ENCODE measurements around the gene PRDM9.

DNA sequence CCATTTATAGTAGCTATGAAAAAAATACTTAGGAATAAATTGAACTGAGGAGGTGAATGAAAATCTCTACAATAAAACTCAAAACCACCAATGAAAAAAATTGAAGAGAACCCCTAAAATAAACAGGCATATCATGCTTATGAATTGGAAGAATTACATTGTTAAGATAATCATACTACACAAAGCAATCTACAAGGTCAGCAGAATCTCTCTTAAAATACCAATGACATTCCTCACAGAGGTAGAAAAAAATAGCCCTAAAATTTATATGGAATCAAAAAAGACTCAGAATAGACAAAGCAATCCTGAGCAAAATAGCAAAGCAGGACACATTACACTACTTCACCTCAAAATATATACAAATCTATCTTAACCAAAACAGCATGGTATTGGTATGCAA lies 23.2 kb downstream of the PRDM9 start:
- TF ChIP-seq, protein P1, sequence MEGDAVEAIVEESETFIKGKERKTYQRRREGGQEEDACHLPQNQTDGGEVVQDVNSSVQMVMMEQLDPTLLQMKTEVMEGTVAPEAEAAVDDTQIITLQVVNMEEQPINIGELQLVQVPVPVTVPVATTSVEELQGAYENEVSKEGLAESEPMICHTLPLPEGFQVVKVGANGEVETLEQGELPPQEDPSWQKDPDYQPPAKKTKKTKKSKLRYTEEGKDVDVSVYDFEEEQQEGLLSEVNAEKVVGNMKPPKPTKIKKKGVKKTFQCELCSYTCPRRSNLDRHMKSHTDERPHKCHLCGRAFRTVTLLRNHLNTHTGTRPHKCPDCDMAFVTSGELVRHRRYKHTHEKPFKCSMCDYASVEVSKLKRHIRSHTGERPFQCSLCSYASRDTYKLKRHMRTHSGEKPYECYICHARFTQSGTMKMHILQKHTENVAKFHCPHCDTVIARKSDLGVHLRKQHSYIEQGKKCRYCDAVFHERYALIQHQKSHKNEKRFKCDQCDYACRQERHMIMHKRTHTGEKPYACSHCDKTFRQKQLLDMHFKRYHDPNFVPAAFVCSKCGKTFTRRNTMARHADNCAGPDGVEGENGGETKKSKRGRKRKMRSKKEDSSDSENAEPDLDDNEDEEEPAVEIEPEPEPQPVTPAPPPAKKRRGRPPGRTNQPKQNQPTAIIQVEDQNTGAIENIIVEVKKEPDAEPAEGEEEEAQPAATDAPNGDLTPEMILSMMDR (IDR thresholded peaks at IDR 0.05): no peak
- no peak for TF ChIP-seq POLR2A (IDR thresholded peaks at IDR 0.05)

All from adrenal gland (tissue), 5 donors.